22Rv1 (cell line): ENCODE measurements around the gene MYEF2.

Experiments used
- H3K27ac ChIP-seq: fragments of 450-650 bp; 2 replicates; pipeline ENCODE4 v1.5.1; 2017
- CTCF ChIP-seq: fragments of 450-650 bp; IDR thresholded peaks from 2 replicates; pipeline ENCODE4 v1.5.1; 2017; ENCODE audit warnings: mild to moderate bottlenecking
- ZFX ChIP-seq: fragments of 450-650 bp; IDR thresholded peaks from 2 replicates; pipeline ENCODE4 v1.6.1; 2017; ENCODE audit warnings: antibody characterized with exemption, borderline replicate concordance

The MYEF2 gene

GRCh38 chr15:48085591-48085930, 92.5 kb downstream of the MYEF2 start:
- H3K27ac ChIP-seq, result no peak overlapping the region
- TF ChIP-seq CTCF, result no peak
- TF ChIP-seq ZFX, result no peak

GRCh38 chr15:48084759-48085590, 93.1 kb downstream of the MYEF2 start:
- TF ChIP-seq ZFX (no peak), CTCF (peak; percentile 62)

More at GRCh38 chr15:48084759-48085590, 93.1 kb downstream of the MYEF2 start:
- no peak overlapping the region for H3K27ac ChIP-seq
